Astrocyte (in vitro differentiated cells and primary cell): ENCODE results near the gene HGS. TPM values are rescaled to one million over a fixed set of nuclear protein-coding genes. Genes with fewer than 3 reads are reported as not detected.

Source experiments
- DNase-seq: peaks from one replicate; pipeline ENCODE4 v3.0.0-alpha.2; 2010; ENCODE audit warnings: low read depth
- FAIRE-seq: peaks from 2 replicates; lab custom pipeline; 2011; peaks lifted over from hg19 to GRCh38; lab: Jason Lieb, UNC
- H2AFZ ChIP-seq: 2 replicates; pipeline ENCODE4 v1.6.0; 2012; ENCODE audit warnings: low read depth, low read length, inconsistent platforms
- H3K27ac ChIP-seq: 2 replicates; pipeline ENCODE4 v1.5.1; 2011; ENCODE audit warnings: low read depth, low read length, inconsistent platforms
- H3K27me3 ChIP-seq: 2 replicates; pipeline ENCODE4 v1.6.0; 2011; ENCODE audit warnings: low read length, inconsistent platforms; ENCODE audit not compliant: insufficient read depth
- H3K36me3 ChIP-seq: 2 replicates; pipeline ENCODE4 v1.5.1; 2011; ENCODE audit warnings: low read length, inconsistent platforms; ENCODE audit not compliant: insufficient read depth
- H3K4me1 ChIP-seq: 2 replicates; pipeline ENCODE4 v1.5.1; 2011; ENCODE audit warnings: low read length, inconsistent platforms; ENCODE audit not compliant: insufficient read depth
- H3K4me2 ChIP-seq: 2 replicates; pipeline ENCODE4 v1.6.0; 2012; ENCODE audit warnings: low read length, inconsistent platforms
- H3K4me3 ChIP-seq: 2 replicates; pipeline ENCODE4 v1.5.1; 2011; ENCODE audit warnings: low read depth, mild to moderate bottlenecking, low read length, inconsistent platforms; ENCODE audit not compliant: insufficient read depth
- H3K79me2 ChIP-seq: 2 replicates; pipeline ENCODE4 v1.6.0; 2012; ENCODE audit warnings: mild to moderate bottlenecking, low read length, inconsistent platforms; ENCODE audit not compliant: insufficient read depth
- H3K9ac ChIP-seq: 2 replicates; pipeline ENCODE4 v1.6.0; 2012; ENCODE audit warnings: mild to moderate bottlenecking, low read length, inconsistent platforms
- H3K9me3 ChIP-seq: 2 replicates; pipeline ENCODE4 v1.5.1; 2012; ENCODE audit warnings: low read depth, mild to moderate bottlenecking, low read length, inconsistent platforms; ENCODE audit not compliant: insufficient read depth
- H4K20me1 ChIP-seq: 2 replicates; pipeline ENCODE4 v1.6.0; 2012; ENCODE audit warnings: low read length, inconsistent platforms; ENCODE audit not compliant: insufficient read depth
- H3K27ac Mint-ChIP-seq: one replicate; pipeline ENCODE4 v1.8.0; 2021; ENCODE audit warnings: mild to moderate bottlenecking, mixed read lengths; ENCODE audit not compliant: unreplicated experiment
- H3K27me3 Mint-ChIP-seq: one replicate; pipeline ENCODE4 v1.8.0; 2021; ENCODE audit warnings: low read depth, mixed read lengths; ENCODE audit not compliant: unreplicated experiment
- H3K36me3 Mint-ChIP-seq: one replicate; pipeline ENCODE4 v1.8.0; 2021; ENCODE audit warnings: low read depth, mixed read lengths; ENCODE audit not compliant: unreplicated experiment
- H3K4me1 Mint-ChIP-seq: one replicate; pipeline ENCODE4 v1.8.0; 2021; ENCODE audit warnings: low read depth, mixed read lengths; ENCODE audit not compliant: unreplicated experiment
- H3K4me3 Mint-ChIP-seq: one replicate; pipeline ENCODE4 v1.8.0; 2021; ENCODE audit warnings: mild to moderate bottlenecking, moderate library complexity, mixed read lengths; ENCODE audit not compliant: unreplicated experiment
- H3K9me3 Mint-ChIP-seq: one replicate; pipeline ENCODE4 v1.8.0; 2021; ENCODE audit warnings: mild to moderate bottlenecking, mixed read lengths; ENCODE audit not compliant: unreplicated experiment
- EZH2 ChIP-seq: IDR thresholded peaks from 2 replicates; pipeline ENCODE4 v1.6.1; 2012; ENCODE audit warnings: mild to moderate bottlenecking, low read length, inconsistent platforms; ENCODE audit not compliant: insufficient read depth
- total RNA-seq: library from RNA; stranded (reverse); gene quantifications from 2 replicates; pipeline ENCODE4 v1.2.1, GENCODE V29; 2021
- TF ChIP-seq, protein P1 (sequence below): IDR thresholded peaks from 2 replicates; pipeline ENCODE4 v1.5.1; 2011; ENCODE audit warnings: low read depth, mild to moderate bottlenecking, inconsistent platforms, low read length, moderate library complexity; ENCODE audit not compliant: insufficient read depth

Gene HGS
- total RNA-seq, 1 donor from 2014 or later = 122 TPM

DNA sequence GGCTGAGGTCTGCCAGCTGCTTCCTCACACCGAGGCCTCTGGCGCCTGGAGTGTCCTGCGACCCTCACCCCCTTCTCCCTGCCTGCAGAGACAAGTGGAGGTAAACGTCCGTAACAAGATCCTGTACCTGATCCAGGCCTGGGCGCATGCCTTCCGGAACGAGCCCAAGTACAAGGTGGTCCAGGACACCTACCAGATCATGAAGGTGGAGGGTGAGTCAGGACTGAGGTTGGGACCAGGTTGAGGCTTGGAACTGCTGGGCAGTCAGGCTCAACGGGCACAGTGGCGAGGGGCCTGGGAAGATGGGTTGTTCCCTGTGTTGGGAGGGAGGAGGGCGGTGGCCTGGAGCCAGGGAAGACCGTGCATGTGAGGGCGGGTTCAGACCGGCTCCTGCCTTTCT lies 4.8 kb downstream of the HGS start:
- H3K9ac ChIP-seq = peak overlapping the region; percentile 6
- H3K4me1 ChIP-seq = peaks cover 16% of the 10 kb centered on the region
- no peak for TF ChIP-seq EZH2
- TF ChIP-seq, protein P1, sequence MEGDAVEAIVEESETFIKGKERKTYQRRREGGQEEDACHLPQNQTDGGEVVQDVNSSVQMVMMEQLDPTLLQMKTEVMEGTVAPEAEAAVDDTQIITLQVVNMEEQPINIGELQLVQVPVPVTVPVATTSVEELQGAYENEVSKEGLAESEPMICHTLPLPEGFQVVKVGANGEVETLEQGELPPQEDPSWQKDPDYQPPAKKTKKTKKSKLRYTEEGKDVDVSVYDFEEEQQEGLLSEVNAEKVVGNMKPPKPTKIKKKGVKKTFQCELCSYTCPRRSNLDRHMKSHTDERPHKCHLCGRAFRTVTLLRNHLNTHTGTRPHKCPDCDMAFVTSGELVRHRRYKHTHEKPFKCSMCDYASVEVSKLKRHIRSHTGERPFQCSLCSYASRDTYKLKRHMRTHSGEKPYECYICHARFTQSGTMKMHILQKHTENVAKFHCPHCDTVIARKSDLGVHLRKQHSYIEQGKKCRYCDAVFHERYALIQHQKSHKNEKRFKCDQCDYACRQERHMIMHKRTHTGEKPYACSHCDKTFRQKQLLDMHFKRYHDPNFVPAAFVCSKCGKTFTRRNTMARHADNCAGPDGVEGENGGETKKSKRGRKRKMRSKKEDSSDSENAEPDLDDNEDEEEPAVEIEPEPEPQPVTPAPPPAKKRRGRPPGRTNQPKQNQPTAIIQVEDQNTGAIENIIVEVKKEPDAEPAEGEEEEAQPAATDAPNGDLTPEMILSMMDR = no peak
- Mint-ChIP-seq H3K4me1 (peaks cover 8% of the 10 kb centered on the region), H3K27ac (peak overlapping the region; percentile 66), H3K4me3 (no peak overlapping the region), H3K9me3 (no peaks in the 10 kb centered on the region), H3K27me3 (no peaks in the 10 kb centered on the region), H3K36me3 (peaks cover 16% of the 10 kb centered on the region)
- no peak overlapping the region for H3K4me2 ChIP-seq
- peaks cover 89% of the 10 kb centered on the region for H4K20me1 ChIP-seq
- no peak overlapping the region for H2AFZ ChIP-seq
- peaks cover 95% of the 10 kb centered on the region for H3K79me2 ChIP-seq
- no peak overlapping the region for H3K4me3 ChIP-seq
- no peaks in the 10 kb centered on the region for H3K9me3 ChIP-seq
- peaks cover 29% of the 10 kb centered on the region for H3K36me3 ChIP-seq
- no peaks in the 10 kb centered on the region for H3K27me3 ChIP-seq
- DNase-seq (no peak), FAIRE-seq (no peak)
- H3K27ac ChIP-seq = no peak overlapping the region

DNA sequence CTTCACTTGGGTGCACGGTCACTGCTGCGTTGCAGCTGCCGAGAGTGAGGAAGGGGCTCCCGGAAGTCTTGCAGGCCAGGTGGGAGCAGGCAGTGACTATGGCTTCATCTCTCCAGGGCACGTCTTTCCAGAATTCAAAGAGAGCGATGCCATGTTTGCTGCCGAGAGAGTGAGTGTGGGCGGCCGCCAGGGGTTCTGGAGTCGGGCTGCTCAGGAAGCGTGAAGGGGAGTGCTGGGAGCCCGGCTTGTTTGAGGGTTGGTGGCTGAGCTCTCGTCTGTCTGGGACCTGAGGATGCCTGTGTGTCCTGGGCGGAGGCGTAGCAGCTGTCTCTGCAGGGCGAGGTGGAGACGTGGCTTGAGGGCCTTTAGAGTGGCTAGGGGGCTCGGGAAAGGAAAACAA lies 6.3 kb downstream of the HGS start:
- H3K9ac ChIP-seq = no peak overlapping the region
- TF ChIP-seq, protein P1 = no peak
- no peak for TF ChIP-seq EZH2
- DNase-seq = no peak
- peaks cover 29% of the 10 kb centered on the region for H3K36me3 ChIP-seq
- H3K4me3 ChIP-seq = no peak overlapping the region
- no peak overlapping the region for H3K27ac ChIP-seq
- Mint-ChIP-seq H3K36me3 (peaks cover 16% of the 10 kb centered on the region), H3K27ac (no peak overlapping the region), H3K4me3 (no peak overlapping the region), H3K27me3 (no peaks in the 10 kb centered on the region), H3K4me1 (peaks cover 5% of the 10 kb centered on the region), H3K9me3 (no peaks in the 10 kb centered on the region)
- no peaks in the 10 kb centered on the region for H3K27me3 ChIP-seq
- peaks cover 9% of the 10 kb centered on the region for H3K4me1 ChIP-seq
- no peak overlapping the region for H2AFZ ChIP-seq
- no peak overlapping the region for H3K4me2 ChIP-seq
- peaks cover 95% of the 10 kb centered on the region for H3K79me2 ChIP-seq
- H3K9me3 ChIP-seq = no peaks in the 10 kb centered on the region
- no peak for FAIRE-seq
- peaks cover 94% of the 10 kb centered on the region for H4K20me1 ChIP-seq

DNA sequence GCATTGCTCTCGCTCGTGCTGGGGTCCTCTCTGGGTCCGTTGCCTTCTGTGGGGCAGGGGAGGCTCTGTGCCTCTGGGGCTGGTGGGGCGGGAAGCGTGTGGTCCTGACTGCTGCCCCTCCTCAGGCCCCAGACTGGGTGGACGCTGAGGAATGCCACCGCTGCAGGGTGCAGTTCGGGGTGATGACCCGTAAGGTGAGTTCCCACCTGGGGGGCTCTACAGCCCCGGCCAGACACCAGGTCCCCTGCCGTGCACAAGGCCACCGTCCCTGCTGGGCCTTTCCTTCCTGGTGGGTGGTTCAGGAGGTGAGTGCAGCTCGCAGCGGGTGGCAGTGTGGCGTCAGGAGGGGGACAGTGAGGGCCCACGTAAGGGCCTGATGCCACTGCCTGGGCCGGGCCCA lies 6.7 kb downstream of the HGS start:
- no peak overlapping the region for H3K27ac ChIP-seq
- TF ChIP-seq, protein P1 = no peak
- TF ChIP-seq EZH2 = no peak
- Mint-ChIP-seq H3K4me1 (peaks cover 3% of the 10 kb centered on the region), H3K27me3 (no peaks in the 10 kb centered on the region), H3K36me3 (peaks cover 16% of the 10 kb centered on the region), H3K27ac (no peak overlapping the region), H3K4me3 (no peak overlapping the region), H3K9me3 (no peaks in the 10 kb centered on the region)
- H3K79me2 ChIP-seq = peaks cover 95% of the 10 kb centered on the region
- H2AFZ ChIP-seq = no peak overlapping the region
- no peaks in the 10 kb centered on the region for H3K27me3 ChIP-seq
- peaks cover 4% of the 10 kb centered on the region for H3K4me1 ChIP-seq
- peaks cover 94% of the 10 kb centered on the region for H4K20me1 ChIP-seq
- FAIRE-seq = no peak
- H3K4me2 ChIP-seq = no peak overlapping the region
- H3K9ac ChIP-seq = no peak overlapping the region
- no peaks in the 10 kb centered on the region for H3K9me3 ChIP-seq
- no peak overlapping the region for H3K4me3 ChIP-seq
- H3K36me3 ChIP-seq = peaks cover 30% of the 10 kb centered on the region
- DNase-seq = no peak
